ENCODE measurements around the gene LTBP2.
A peak's percentile ranks its signal among the peaks of the same experiment; 100 is the strongest.

The LTBP2 gene

DNA sequence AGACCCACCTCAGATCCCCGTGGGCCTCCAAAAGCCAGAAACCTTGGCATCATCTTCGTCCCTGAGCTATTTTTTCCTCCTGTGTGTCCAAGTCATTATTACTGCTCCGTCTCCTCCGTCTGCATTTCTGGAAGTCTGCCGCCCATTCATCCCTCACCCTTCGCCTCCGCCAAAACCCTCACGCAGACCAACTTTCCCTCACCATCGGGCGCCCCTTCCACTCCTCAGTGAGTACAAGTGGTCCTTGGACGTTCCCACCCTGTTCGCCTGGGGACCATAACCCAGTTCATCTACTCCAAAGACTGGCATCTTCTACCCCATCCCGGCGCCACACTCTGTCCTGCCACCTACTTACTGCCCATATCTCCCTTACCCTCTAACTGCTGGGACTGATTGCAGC, 3.7 kb upstream of the LTBP2 start:
- 0 out of 2 replicates have a peak, but pooled peaks cover 3% of the 10 kb centered on the region for H3F3A ChIP-seq (ENCODE audit: control insufficient read depth, insufficient read depth)
- H3K9me2 ChIP-seq (replicated peaks; ENCODE audit: control insufficient read depth, low read length), result no peaks in the 10 kb centered on the region
- no peak overlapping the region for H3K4me2 ChIP-seq (ENCODE audit: low read length)
- no peak overlapping the region for H3K4me3 ChIP-seq (ENCODE audit: low read length)
- H4K20me1 ChIP-seq (ENCODE audit: control insufficient read depth, insufficient read depth, low read depth, low read length), result no peaks in the 10 kb centered on the region
- peaks cover 6% of the 10 kb centered on the region; the same call in 1 of the 2 replicates for H3K27me3 ChIP-seq (ENCODE audit: control insufficient read depth, low read length)
- H3K9me3 ChIP-seq (ENCODE audit: control insufficient read depth, insufficient read depth, low read length), result no peaks in the 10 kb centered on the region
- H3K79me2 ChIP-seq (ENCODE audit: control insufficient read depth, low read length), result no peaks in the 10 kb centered on the region
- TF ChIP-seq, protein P1, sequence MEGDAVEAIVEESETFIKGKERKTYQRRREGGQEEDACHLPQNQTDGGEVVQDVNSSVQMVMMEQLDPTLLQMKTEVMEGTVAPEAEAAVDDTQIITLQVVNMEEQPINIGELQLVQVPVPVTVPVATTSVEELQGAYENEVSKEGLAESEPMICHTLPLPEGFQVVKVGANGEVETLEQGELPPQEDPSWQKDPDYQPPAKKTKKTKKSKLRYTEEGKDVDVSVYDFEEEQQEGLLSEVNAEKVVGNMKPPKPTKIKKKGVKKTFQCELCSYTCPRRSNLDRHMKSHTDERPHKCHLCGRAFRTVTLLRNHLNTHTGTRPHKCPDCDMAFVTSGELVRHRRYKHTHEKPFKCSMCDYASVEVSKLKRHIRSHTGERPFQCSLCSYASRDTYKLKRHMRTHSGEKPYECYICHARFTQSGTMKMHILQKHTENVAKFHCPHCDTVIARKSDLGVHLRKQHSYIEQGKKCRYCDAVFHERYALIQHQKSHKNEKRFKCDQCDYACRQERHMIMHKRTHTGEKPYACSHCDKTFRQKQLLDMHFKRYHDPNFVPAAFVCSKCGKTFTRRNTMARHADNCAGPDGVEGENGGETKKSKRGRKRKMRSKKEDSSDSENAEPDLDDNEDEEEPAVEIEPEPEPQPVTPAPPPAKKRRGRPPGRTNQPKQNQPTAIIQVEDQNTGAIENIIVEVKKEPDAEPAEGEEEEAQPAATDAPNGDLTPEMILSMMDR (IDR thresholded peaks at IDR 0.05; ENCODE audit: low read depth, low read length, poor library complexity, severe bottlenecking), result no peak
- TF ChIP-seq EZH2phosphoT487 (IDR thresholded peaks at IDR 0.05; ENCODE audit: borderline replicate concordance, low read length), result no peak
- H3K36me3 ChIP-seq (ENCODE audit: control insufficient read depth, low read length), result no peaks in the 10 kb centered on the region
- peaks cover 36% of the 10 kb centered on the region for H3K4me1 ChIP-seq (ENCODE audit: control insufficient read depth, low read length)
- H3K27ac ChIP-seq (ENCODE audit: low read depth, low read length), result no peak overlapping the region

DNA sequence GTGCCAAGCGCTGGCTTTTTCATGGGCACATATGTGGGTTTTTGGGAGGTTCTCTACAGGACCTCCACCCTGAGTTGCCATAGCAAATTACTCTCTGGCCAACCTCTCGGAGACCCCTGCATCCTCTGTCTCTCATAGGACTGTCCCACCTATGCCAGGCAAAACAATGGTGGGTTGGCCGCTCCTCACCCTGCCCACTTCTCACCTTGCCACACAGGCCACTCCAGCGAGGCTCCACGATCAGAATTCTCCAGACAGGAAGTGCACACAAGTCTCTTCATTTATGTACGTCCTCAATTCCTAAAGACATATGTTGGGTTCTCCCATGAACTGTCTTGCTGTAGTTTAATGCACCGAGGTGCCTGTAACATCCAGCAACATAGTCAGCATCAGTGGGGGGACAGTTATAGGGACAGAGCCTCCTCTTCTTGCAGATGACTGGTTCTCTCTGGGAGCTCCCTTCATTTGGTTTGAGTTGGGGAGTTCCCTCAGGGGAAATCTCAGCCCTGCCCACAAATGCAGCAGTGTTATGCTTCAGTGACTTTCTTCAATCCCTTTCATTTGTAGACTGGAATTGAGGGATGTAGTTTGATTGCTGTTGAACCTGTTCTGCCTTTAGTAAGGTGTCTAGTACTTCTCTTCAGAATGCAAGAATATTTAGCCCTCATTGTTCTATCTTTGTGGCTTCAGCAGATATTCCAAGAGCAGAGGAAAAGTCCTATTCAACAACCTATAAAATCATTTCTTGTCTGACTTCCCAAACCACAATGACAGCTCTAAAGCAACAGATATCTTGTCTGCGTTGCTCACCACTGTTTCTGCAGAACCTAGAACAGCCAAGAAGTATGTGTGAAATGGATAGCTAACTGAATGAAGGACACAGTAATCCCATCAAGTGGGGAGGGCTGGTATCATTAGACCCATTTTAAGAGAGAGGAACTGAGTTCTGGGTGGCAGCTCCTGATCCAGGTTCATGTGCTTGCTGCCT, 2.8 kb upstream of the LTBP2 start:
- Histone ChIP-seq H3F3A (ENCODE audit: control insufficient read depth, insufficient read depth) (0 out of 2 replicates have a peak, but pooled peaks cover 3% of the 10 kb centered on the region), H3K4me1 (ENCODE audit: control insufficient read depth, low read length) (peaks cover 37% of the 10 kb centered on the region), H4K20me1 (ENCODE audit: control insufficient read depth, insufficient read depth, low read depth, low read length) (0 out of 2 replicates have a peak, but pooled peaks cover 2% of the 10 kb centered on the region), H3K36me3 (ENCODE audit: control insufficient read depth, low read length) (no peaks in the 10 kb centered on the region), H3K79me2 (ENCODE audit: control insufficient read depth, low read length) (no peaks in the 10 kb centered on the region), H3K27ac (ENCODE audit: low read depth, low read length) (no peak overlapping the region), H3K27me3 (ENCODE audit: control insufficient read depth, low read length) (peaks cover 6% of the 10 kb centered on the region; the same call in 1 of the 2 replicates), H3K9me3 (ENCODE audit: control insufficient read depth, insufficient read depth, low read length) (no peaks in the 10 kb centered on the region), H3K4me2 (ENCODE audit: low read length) (peak overlapping the region; percentile 27), H3K9me2 (replicated peaks; ENCODE audit: control insufficient read depth, low read length) (no peaks in the 10 kb centered on the region), H3K4me3 (ENCODE audit: low read length) (peak overlapping the region; percentile 13; the same call in 1 of the 2 replicates)
- no peak for TF ChIP-seq EZH2phosphoT487 (IDR thresholded peaks at IDR 0.05; ENCODE audit: borderline replicate concordance, low read length)
- TF ChIP-seq, protein P1 (IDR thresholded peaks at IDR 0.05; ENCODE audit: low read depth, low read length, poor library complexity, severe bottlenecking), result no peak

DNA sequence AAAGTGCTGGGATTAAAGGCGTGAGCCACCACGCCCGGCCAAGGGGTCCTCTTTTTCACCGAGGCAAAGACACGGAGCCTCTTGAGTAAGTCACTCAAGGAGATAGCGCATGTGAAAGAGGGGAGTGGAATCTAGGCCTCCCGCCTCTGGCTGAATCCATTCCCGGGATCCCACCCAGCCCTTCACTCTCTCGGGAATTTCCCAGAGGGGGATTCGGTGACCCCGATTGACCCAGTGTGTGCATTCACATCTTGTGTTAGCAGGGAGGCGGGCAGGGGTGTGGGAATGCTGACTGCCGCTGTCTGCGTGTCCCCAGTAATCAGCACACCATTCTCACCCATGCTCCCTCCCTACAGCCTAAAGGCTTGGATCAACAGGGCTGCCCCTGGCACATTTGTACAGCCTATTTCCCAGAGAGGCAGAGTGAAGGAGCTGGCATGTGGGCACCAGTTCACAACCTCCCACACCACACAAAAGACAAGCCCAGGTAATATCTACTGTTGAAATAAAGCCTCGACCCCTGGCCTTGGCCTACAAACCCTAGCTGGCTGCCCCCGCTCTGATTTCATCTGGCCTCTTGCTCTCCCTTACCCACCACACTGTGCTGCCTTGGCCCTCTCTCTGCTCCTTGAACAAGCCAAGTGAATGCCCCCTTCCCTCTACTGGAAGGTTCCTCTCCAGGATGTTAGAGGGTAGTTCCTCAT, 1.3 kb upstream of the LTBP2 start:
- no peak for TF ChIP-seq EZH2phosphoT487 (IDR thresholded peaks at IDR 0.05; ENCODE audit: borderline replicate concordance, low read length)
- TF ChIP-seq, protein P1 (IDR thresholded peaks at IDR 0.05; ENCODE audit: low read depth, low read length, poor library complexity, severe bottlenecking), result no peak
- 0 out of 2 replicates have a peak, but pooled peaks cover 3% of the 10 kb centered on the region for H3F3A ChIP-seq (ENCODE audit: control insufficient read depth, insufficient read depth)
- 0 out of 2 replicates have a peak, but pooled peaks cover 2% of the 10 kb centered on the region for H4K20me1 ChIP-seq (ENCODE audit: control insufficient read depth, insufficient read depth, low read depth, low read length)
- H3K4me3 ChIP-seq (ENCODE audit: low read length), result no peak overlapping the region
- peaks cover 6% of the 10 kb centered on the region; the same call in 1 of the 2 replicates for H3K27me3 ChIP-seq (ENCODE audit: control insufficient read depth, low read length)
- no peaks in the 10 kb centered on the region for H3K79me2 ChIP-seq (ENCODE audit: control insufficient read depth, low read length)
- H3K4me1 ChIP-seq (ENCODE audit: control insufficient read depth, low read length), result peaks cover 40% of the 10 kb centered on the region
- no peak overlapping the region for H3K4me2 ChIP-seq (ENCODE audit: low read length)
- H3K9me2 ChIP-seq (replicated peaks; ENCODE audit: control insufficient read depth, low read length), result no peaks in the 10 kb centered on the region
- H3K27ac ChIP-seq (ENCODE audit: low read depth, low read length), result no peak overlapping the region
- H3K36me3 ChIP-seq (ENCODE audit: control insufficient read depth, low read length), result no peaks in the 10 kb centered on the region
- H3K9me3 ChIP-seq (ENCODE audit: control insufficient read depth, insufficient read depth, low read length), result no peaks in the 10 kb centered on the region

Measured in DOHH2 (cell line).